Measurements from ENCODE around the gene PNPLA6.

DNA sequence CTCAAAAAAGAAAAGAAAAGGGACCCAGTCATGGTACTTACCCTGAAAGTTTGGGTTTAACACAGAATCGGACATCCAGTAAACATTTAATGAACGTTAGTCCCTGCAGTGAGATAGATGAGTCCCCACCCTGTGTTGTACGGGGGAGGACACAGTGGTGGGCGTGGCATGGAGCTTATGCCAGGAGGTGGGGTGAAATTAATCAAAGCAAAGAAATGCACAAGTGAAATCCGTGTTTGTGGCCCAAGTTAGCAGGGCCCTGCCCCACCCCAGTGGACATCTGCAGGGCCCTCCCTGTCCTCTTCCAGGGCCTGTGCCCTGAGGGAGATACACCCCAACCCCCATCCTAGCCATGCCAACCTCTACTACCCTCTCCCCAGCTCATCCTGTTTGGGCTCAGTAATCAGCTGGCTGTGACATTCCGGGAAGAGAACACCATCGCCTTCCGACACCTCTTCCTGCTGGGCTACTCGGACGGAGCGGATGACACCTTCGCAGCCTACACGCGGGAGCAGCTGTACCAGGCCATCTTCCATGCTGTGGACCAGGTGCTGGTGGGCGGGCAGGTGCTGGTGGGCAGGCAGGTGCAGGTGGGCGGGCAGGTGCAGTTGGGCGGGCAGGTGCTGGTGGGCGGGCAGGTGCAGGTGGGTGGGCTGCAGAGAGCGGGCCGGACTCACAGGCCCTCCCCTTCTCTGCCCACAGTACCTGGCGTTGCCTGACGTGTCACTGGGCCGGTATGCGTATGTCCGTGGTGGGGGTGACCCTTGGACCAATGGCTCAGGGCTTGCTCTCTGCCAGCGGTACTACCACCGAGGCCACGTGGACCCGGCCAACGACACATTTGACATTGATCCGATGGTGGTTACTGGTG is 9.2 kb upstream of the PNPLA6 start:
- TF ChIP-seq POLR2AphosphoS5 (IDR thresholded peaks at IDR 0.05; ENCODE audit: low read depth, low read length) (no peak), SIN3A (IDR thresholded peaks at IDR 0.05; ENCODE audit: borderline replicate concordance, insufficient read depth, low read length) (no peak), TAF1 (IDR thresholded peaks at IDR 0.05; ENCODE audit: borderline replicate concordance, insufficient read depth, low read length) (no peak)
- TF ChIP-seq, protein P1, sequence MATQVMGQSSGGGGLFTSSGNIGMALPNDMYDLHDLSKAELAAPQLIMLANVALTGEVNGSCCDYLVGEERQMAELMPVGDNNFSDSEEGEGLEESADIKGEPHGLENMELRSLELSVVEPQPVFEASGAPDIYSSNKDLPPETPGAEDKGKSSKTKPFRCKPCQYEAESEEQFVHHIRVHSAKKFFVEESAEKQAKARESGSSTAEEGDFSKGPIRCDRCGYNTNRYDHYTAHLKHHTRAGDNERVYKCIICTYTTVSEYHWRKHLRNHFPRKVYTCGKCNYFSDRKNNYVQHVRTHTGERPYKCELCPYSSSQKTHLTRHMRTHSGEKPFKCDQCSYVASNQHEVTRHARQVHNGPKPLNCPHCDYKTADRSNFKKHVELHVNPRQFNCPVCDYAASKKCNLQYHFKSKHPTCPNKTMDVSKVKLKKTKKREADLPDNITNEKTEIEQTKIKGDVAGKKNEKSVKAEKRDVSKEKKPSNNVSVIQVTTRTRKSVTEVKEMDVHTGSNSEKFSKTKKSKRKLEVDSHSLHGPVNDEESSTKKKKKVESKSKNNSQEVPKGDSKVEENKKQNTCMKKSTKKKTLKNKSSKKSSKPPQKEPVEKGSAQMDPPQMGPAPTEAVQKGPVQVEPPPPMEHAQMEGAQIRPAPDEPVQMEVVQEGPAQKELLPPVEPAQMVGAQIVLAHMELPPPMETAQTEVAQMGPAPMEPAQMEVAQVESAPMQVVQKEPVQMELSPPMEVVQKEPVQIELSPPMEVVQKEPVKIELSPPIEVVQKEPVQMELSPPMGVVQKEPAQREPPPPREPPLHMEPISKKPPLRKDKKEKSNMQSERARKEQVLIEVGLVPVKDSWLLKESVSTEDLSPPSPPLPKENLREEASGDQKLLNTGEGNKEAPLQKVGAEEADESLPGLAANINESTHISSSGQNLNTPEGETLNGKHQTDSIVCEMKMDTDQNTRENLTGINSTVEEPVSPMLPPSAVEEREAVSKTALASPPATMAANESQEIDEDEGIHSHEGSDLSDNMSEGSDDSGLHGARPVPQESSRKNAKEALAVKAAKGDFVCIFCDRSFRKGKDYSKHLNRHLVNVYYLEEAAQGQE (IDR thresholded peaks at IDR 0.05; ENCODE audit: insufficient read depth in 1 of 2, low read depth in 2 of 2, low read length in 2 of 2) = no peak

All from PFSK-1 (cell line).